HG02571 (cell line): ENCODE data around the gene DELE1.

Experiments used
- ATAC-seq: cut with Tn5 transposase; IDR thresholded peaks from one replicate; pipeline ENCODE4 v1.9.1; 2021; ENCODE audit warnings: mild to moderate bottlenecking, moderate library complexity; ENCODE audit not compliant: unreplicated experiment

Gene DELE1

DNA sequence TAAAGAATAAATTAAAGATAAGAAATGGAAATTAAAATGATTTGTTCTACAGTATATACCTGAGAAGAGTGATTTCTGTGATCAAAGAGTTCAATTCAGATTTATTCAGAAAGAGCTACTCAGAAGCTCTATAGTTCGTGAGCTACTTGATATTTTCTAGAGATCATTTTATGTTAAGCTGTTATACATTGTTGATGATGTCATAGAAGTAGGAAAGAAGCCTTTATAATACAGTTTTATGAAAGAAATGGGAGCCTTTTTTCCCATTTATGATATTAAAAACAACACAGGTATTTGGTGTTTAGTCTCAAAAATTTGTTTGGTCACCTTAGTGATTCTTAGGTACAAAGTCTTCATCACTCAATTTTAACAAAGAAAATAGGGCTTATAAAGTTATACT lies 66.0 kb downstream of the DELE1 start:
- ATAC-seq, result no peak
